ENCODE results near the gene HLA-E. TPM values are rescaled to one million over a fixed set of nuclear protein-coding genes. Genes with fewer than 3 reads are reported as not detected.

Gene HLA-E
- total and polyA plus RNA-seq, 2 donors (not counting 1 experiment from before 2014, with no cell fraction given): 1,043 to 1,174 TPM

- Mint-ChIP-seq H3K4me3 (peak overlapping the region; percentile 27), H3K4me1 (peaks cover 78% of the 10 kb centered on the region), H3K27me3 (no peaks in the 10 kb centered on the region), H3K9me3 (ENCODE audit: insufficient read depth) (no peaks in the 10 kb centered on the region), H3K27ac (peak overlapping the region; percentile 65)
- H4K20me1 ChIP-seq (ENCODE audit: control insufficient read depth, insufficient read depth, low read length, poor library complexity, severe bottlenecking): no peaks in the 10 kb centered on the region
- peak overlapping the region in 2 of 5 experiments; percentile 7 to 20 for H3K4me3 ChIP-seq (ENCODE audit: control extremely low read depth in 1 of 5, extremely low read depth in 1 of 5, insufficient read depth in 1 of 5, low read depth in 2 of 5, low read length in 4 of 5)
- ChIA-PET CTCF (interaction anchor here (0.9 to 11.9 kb wide), 10 partner anchors 8 to 88 kb away, joined by 3 to 140 read pairs (median 14); no protein-coding TSS in a partner anchor), POLR2A (interaction anchor here (0.5 to 3.2 kb wide), 7 partner anchors 9 to 21 kb away, joined by 3 to 18 read pairs (median 5); no protein-coding TSS in a partner anchor)
- peak overlapping the region; percentile 73 to 74 for H3K27ac ChIP-seq (ENCODE audit: low read length in 2 of 2)
- no peak for DNase-seq
- ATAC-seq (ENCODE audit: low read depth): no peak
- H3K27me3 ChIP-seq (replicated peaks in 1 of 4; ENCODE audit: control extremely low read depth in 1 of 4, control insufficient read depth in 3 of 4, insufficient read depth in 4 of 4, low read length in 3 of 4): no peaks in the 10 kb centered on the region
- H3K9ac ChIP-seq (ENCODE audit: low read length): peak overlapping the region; percentile 16
- WGBS (ENCODE audit: insufficient coverage): 100% methylated on average over 5 of the region's 10 CpGs
- H3K79me2 ChIP-seq (ENCODE audit: control insufficient read depth, insufficient read depth, low read length): peaks cover 20% of the 10 kb centered on the region
- intact Hi-C loops (cut with micrococcal nuclease): no loop called here
- H3K9me3 ChIP-seq (ENCODE audit: control extremely low read depth in 1 of 3, control insufficient read depth in 2 of 3, insufficient read depth in 1 of 3, low read length in 2 of 3): peaks cover 0 to under 1% (median 0%) of the 10 kb centered on the region in 3 donors
- H3K36me3 ChIP-seq (replicated peaks in 1 of 2; ENCODE audit: control extremely low read depth in 1 of 2, control insufficient read depth in 1 of 2, extremely low read depth in 1 of 2, insufficient read depth in 2 of 2, low read length in 1 of 2): no peaks in the 10 kb centered on the region
- H2AFZ ChIP-seq (ENCODE audit: insufficient read depth, low read depth, low read length, poor library complexity, severe bottlenecking): peak overlapping the region; percentile 60
- H3K4me2 ChIP-seq (replicated peaks; ENCODE audit: low read depth, low read length, poor library complexity, severe bottlenecking): peak overlapping the region; percentile 75
- TF ChIP-seq EZH2 (IDR thresholded peaks at IDR 0.05; ENCODE audit: borderline replicate concordance, insufficient read depth, low read depth, low read length, poor library complexity, severe bottlenecking) (no peak), CTCF (IDR thresholded peaks at IDR 0.05) (no peak)
- H3K4me1 ChIP-seq (ENCODE audit: control insufficient read depth in 2 of 2, insufficient read depth in 2 of 2, low read length in 2 of 2): peaks cover 85 to 97% of the 10 kb centered on the region in 2 donors
Measured at GRCh38 chr6:30510419-30511168, 21.3 kb downstream of the HLA-E start.

- no peaks in the 10 kb centered on the region for H3K27me3 Mint-ChIP-seq
- H3K9me3 Mint-ChIP-seq (ENCODE audit: insufficient read depth): no peaks in the 10 kb centered on the region
- peaks cover 77% of the 10 kb centered on the region for H3K4me1 Mint-ChIP-seq
- ATAC-seq (ENCODE audit: low read depth) (no peak), DNase-seq (no peak)
- Histone ChIP-seq H3K36me3 (replicated peaks in 1 of 2; ENCODE audit: control extremely low read depth in 1 of 2, control insufficient read depth in 1 of 2, extremely low read depth in 1 of 2, insufficient read depth in 2 of 2, low read length in 1 of 2) (no peaks in the 10 kb centered on the region), H3K27me3 (replicated peaks in 1 of 4; ENCODE audit: control extremely low read depth in 1 of 4, control insufficient read depth in 3 of 4, insufficient read depth in 4 of 4, low read length in 3 of 4) (no peaks in the 10 kb centered on the region), H3K4me3 (ENCODE audit: control extremely low read depth in 1 of 5, extremely low read depth in 1 of 5, insufficient read depth in 1 of 5, low read depth in 2 of 5, low read length in 4 of 5) (peak overlapping the region in 2 of 5 experiments; percentile 7 to 20), H3K27ac (ENCODE audit: low read length in 2 of 2) (peak overlapping the region; percentile 73 to 74), H4K20me1 (ENCODE audit: control insufficient read depth, insufficient read depth, low read length, poor library complexity, severe bottlenecking) (no peaks in the 10 kb centered on the region), H2AFZ (ENCODE audit: insufficient read depth, low read depth, low read length, poor library complexity, severe bottlenecking) (peak overlapping the region; percentile 60), H3K9ac (ENCODE audit: low read length) (peak overlapping the region; percentile 16), H3K4me1 (ENCODE audit: control insufficient read depth in 2 of 2, insufficient read depth in 2 of 2, low read length in 2 of 2) (peaks cover 80 to 96% of the 10 kb centered on the region in 2 donors), H3K4me2 (replicated peaks; ENCODE audit: low read depth, low read length, poor library complexity, severe bottlenecking) (peak overlapping the region; percentile 75), H3K79me2 (ENCODE audit: control insufficient read depth, insufficient read depth, low read length) (peaks cover 17% of the 10 kb centered on the region), H3K9me3 (ENCODE audit: control extremely low read depth in 1 of 3, control insufficient read depth in 2 of 3, insufficient read depth in 1 of 3, low read length in 2 of 3) (peaks cover 0 to 4% (median 0%) of the 10 kb centered on the region in 3 donors)
- POLR2A ChIA-PET: interaction anchor here (1.0 to 3.2 kb wide), 3 partner anchors 10 to 21 kb away, joined by 5 to 18 read pairs (median 18); no protein-coding TSS in a partner anchor
- WGBS (ENCODE audit: insufficient coverage): 49% methylated on average over 5 of the region's 5 CpGs
- intact Hi-C loops (cut with micrococcal nuclease): no loop called here
- CTCF ChIA-PET: interaction anchor here (0.9 to 11.9 kb wide), 7 partner anchors 10 to 87 kb away, joined by 3 to 140 read pairs (median 24); no protein-coding TSS in a partner anchor
- peak overlapping the region; percentile 47 for H3K27ac Mint-ChIP-seq
- H3K4me3 Mint-ChIP-seq: peak overlapping the region; percentile 27
- TF ChIP-seq CTCF (IDR thresholded peaks at IDR 0.05) (no peak), EZH2 (IDR thresholded peaks at IDR 0.05; ENCODE audit: borderline replicate concordance, insufficient read depth, low read depth, low read length, poor library complexity, severe bottlenecking) (no peak)
Measured at GRCh38 chr6:30511169-30511546, 21.8 kb downstream of the HLA-E start.

Measured in B cell (primary cell).